HepG2 (cell line): ENCODE data around the gene KRTDAP. TPM values are rescaled to one million over a fixed set of nuclear protein-coding genes. Genes with fewer than 3 reads are reported as not detected.
A peak's percentile ranks its signal among the peaks of the same experiment; 100 is the strongest.

Experiments
- BHLHE40 ChIP-seq: IDR thresholded peaks from 2 replicates; pipeline ENCODE4 v1.6.1; 2011; ENCODE audit warnings: low read length, improper control_type of control experiment
- CHD2 ChIP-seq: IDR thresholded peaks from 2 replicates; pipeline ENCODE4 v1.6.1; 2011; ENCODE audit warnings: low read depth, low read length, improper control_type of control experiment
- FOSL2 ChIP-seq: sonication (generic); formaldehyde crosslinking; IDR thresholded peaks from 2 replicates; pipeline ENCODE4 v1.4.0; 2020; ENCODE audit warnings: missing genetic modification reagents
- TBP ChIP-seq: sonication (generic); formaldehyde crosslinking; IDR thresholded peaks from 2 replicates; pipeline ENCODE4 v1.5.0; 2020; ENCODE audit warnings: missing genetic modification reagents
- ZNF558 ChIP-seq: sonication (generic); formaldehyde crosslinking; IDR thresholded peaks from 2 replicates; pipeline ENCODE4 v1.9.0; 2022; ENCODE audit warnings: mild to moderate bottlenecking, missing genetic modification reagents, borderline replicate concordance
- ZNF709 ChIP-seq: sonication (generic); formaldehyde crosslinking; IDR thresholded peaks from 2 replicates; pipeline ENCODE4 v1.5.0; 2020; ENCODE audit warnings: mild to moderate bottlenecking, missing genetic modification reagents
- ZNF747 ChIP-seq: sonication (generic); formaldehyde crosslinking; IDR thresholded peaks from 2 replicates; pipeline ENCODE4 v1.8.1; 2023; ENCODE audit warnings: missing genetic modification reagents, mild to moderate bottlenecking, borderline replicate concordance
- ZNF761 ChIP-seq: sonication (generic); formaldehyde crosslinking; conservative IDR thresholded peaks from 2 replicates; pipeline ENCODE4 v1.4.0; 2020; ENCODE audit warnings: mild to moderate bottlenecking, missing genetic modification reagents
- ZNF790 ChIP-seq: sonication (generic); formaldehyde crosslinking; IDR thresholded peaks from 2 replicates; pipeline ENCODE4 v1.8.0; 2022; ENCODE audit warnings: missing genetic modification reagents, mild to moderate bottlenecking, borderline replicate concordance
- polyA plus RNA-seq, 8 experiments: library from polyadenylated mRNA; depleted of rRNA in 3 of 8; stranded (reverse) in 7 of 8; unstranded in 1 of 8; fragments of >200 nt; fragmentation: Illumina TruSeq in 4 of 8; extraction: Trizol in 4 of 8; gene quantifications; 2 replicates each; pipeline versions ENCODE4 v1.2.1 to v1.2.3, GENCODE V29; 2011 to 2016; ENCODE audit warnings: low read depth in 4 of 8, missing spikeins in 1 of 8, mixed read lengths in 1 of 8; ENCODE audit not compliant: insufficient read depth in 1 of 8
- total RNA-seq, 5 experiments: library from RNA; depleted of rRNA; stranded (reverse); fragments of >200 nt; fragmentation: Illumina TruSeq; extraction: Trizol; gene quantifications; 2 replicates each; pipeline ENCODE4 v1.2.3, GENCODE V29; 2016; ENCODE audit warnings: low read depth in 1 of 5
- TF ChIP-seq, protein P1 (sequence below): sonication (generic); formaldehyde crosslinking; IDR thresholded peaks from 2 replicates; pipeline ENCODE4 v1.9.0; 2021; ENCODE audit warnings: missing genetic modification reagents, borderline replicate concordance
- TF ChIP-seq, protein P2 (sequence below): sonication (generic); formaldehyde crosslinking; IDR thresholded peaks from 2 replicates; pipeline ENCODE4 v1.8.0; 2022; ENCODE audit warnings: mild to moderate bottlenecking, missing genetic modification reagents; ENCODE audit not compliant: insufficient replicate concordance
- TF ChIP-seq, protein P3 (sequence below): sonication (generic); formaldehyde crosslinking; IDR thresholded peaks from 2 replicates; pipeline ENCODE4 v1.5.0; 2020; ENCODE audit warnings: mild to moderate bottlenecking, missing genetic modification reagents, moderate library complexity
- TF ChIP-seq, protein P4 (sequence below): sonication (generic); formaldehyde crosslinking; conservative IDR thresholded peaks from 2 replicates; pipeline ENCODE4 v1.8.0; 2022; ENCODE audit warnings: mild to moderate bottlenecking, moderate library complexity, missing genetic modification reagents
- TF ChIP-seq, protein P5 (sequence below): sonication (generic); formaldehyde crosslinking; IDR thresholded peaks from 2 replicates; pipeline ENCODE4 v1.4.0; 2020; ENCODE audit warnings: missing genetic modification reagents, borderline replicate concordance
- TF ChIP-seq, protein P6 (sequence below): sonication (generic); formaldehyde crosslinking; IDR thresholded peaks from 2 replicates; pipeline ENCODE4 v1.8.0; 2022; ENCODE audit warnings: missing genetic modification reagents, mild to moderate bottlenecking, inconsistent platforms, borderline replicate concordance
- TF ChIP-seq, protein P7 (sequence below): sonication (generic); formaldehyde crosslinking; IDR thresholded peaks from 2 replicates; pipeline ENCODE4 v1.4.0; 2020; ENCODE audit warnings: missing genetic modification reagents

The KRTDAP gene
- total and polyA plus RNA-seq, 2 of the 13 experiments (the other 11 are each of a cell fraction or from before 2014, with no cell fraction given): 0.86 to 1.5 TPM

DNA sequence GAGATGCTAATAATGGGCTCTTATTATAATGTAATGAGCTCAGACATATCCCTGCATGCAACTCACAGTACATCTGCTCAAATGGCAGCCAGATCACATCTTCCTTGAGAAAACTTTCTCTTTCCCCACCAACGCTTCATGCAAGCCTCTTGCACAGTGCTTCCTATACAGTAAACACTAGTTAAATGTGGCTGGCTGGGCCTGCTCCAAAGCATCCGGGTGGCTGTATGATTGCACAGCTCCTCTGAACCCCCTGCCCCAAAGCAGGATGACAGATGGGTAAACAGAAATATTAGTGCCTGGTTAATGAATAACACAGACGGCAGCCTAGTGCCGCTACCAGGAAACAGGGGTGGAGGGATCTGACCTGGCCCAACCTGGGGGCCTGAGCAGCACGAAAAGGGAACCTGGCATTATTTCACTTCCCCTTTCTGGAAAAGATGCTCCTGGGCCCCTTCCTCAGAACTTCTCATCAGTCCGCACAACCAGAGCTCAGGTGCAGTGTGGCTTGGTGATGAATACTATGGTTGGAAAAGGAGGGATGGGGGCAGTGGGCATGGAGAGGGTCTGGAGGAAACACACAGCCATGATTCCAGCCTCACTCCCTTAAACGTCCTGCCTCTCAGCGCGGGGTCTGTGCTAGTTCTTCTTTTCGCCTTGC, 31.4 kb downstream of the KRTDAP start (continued):
- TF ChIP-seq, protein P1, sequence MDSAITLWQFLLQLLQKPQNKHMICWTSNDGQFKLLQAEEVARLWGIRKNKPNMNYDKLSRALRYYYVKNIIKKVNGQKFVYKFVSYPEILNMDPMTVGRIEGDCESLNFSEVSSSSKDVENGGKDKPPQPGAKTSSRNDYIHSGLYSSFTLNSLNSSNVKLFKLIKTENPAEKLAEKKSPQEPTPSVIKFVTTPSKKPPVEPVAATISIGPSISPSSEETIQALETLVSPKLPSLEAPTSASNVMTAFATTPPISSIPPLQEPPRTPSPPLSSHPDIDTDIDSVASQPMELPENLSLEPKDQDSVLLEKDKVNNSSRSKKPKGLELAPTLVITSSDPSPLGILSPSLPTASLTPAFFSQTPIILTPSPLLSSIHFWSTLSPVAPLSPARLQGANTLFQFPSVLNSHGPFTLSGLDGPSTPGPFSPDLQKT (CRISPR knock-in tag): no peak
- TF ChIP-seq ZNF747 (CRISPR knock-in tag): no peak
- peak; percentile 75; the same call in 1 of the 2 replicates for TF ChIP-seq ZNF761 (CRISPR knock-in tag)
- no peak for TF ChIP-seq ZNF790
- TF ChIP-seq, protein P2, sequence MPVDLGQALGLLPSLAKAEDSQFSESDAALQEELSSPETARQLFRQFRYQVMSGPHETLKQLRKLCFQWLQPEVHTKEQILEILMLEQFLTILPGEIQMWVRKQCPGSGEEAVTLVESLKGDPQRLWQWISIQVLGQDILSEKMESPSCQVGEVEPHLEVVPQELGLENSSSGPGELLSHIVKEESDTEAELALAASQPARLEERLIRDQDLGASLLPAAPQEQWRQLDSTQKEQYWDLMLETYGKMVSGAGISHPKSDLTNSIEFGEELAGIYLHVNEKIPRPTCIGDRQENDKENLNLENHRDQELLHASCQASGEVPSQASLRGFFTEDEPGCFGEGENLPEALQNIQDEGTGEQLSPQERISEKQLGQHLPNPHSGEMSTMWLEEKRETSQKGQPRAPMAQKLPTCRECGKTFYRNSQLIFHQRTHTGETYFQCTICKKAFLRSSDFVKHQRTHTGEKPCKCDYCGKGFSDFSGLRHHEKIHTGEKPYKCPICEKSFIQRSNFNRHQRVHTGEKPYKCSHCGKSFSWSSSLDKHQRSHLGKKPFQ: no peak
- no peak for TF ChIP-seq BHLHE40
- TF ChIP-seq, protein P3, sequence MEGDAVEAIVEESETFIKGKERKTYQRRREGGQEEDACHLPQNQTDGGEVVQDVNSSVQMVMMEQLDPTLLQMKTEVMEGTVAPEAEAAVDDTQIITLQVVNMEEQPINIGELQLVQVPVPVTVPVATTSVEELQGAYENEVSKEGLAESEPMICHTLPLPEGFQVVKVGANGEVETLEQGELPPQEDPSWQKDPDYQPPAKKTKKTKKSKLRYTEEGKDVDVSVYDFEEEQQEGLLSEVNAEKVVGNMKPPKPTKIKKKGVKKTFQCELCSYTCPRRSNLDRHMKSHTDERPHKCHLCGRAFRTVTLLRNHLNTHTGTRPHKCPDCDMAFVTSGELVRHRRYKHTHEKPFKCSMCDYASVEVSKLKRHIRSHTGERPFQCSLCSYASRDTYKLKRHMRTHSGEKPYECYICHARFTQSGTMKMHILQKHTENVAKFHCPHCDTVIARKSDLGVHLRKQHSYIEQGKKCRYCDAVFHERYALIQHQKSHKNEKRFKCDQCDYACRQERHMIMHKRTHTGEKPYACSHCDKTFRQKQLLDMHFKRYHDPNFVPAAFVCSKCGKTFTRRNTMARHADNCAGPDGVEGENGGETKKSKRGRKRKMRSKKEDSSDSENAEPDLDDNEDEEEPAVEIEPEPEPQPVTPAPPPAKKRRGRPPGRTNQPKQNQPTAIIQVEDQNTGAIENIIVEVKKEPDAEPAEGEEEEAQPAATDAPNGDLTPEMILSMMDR (CRISPR knock-in tag): no peak
- no peak for TF ChIP-seq ZNF558 (CRISPR knock-in tag)
- TF ChIP-seq ZNF709: no peak
- peak; percentile 53; the same call in 1 of the 2 replicates for TF ChIP-seq FOSL2 (CRISPR knock-in tag)
- TF ChIP-seq TBP: no peak
- TF ChIP-seq, protein P4, sequence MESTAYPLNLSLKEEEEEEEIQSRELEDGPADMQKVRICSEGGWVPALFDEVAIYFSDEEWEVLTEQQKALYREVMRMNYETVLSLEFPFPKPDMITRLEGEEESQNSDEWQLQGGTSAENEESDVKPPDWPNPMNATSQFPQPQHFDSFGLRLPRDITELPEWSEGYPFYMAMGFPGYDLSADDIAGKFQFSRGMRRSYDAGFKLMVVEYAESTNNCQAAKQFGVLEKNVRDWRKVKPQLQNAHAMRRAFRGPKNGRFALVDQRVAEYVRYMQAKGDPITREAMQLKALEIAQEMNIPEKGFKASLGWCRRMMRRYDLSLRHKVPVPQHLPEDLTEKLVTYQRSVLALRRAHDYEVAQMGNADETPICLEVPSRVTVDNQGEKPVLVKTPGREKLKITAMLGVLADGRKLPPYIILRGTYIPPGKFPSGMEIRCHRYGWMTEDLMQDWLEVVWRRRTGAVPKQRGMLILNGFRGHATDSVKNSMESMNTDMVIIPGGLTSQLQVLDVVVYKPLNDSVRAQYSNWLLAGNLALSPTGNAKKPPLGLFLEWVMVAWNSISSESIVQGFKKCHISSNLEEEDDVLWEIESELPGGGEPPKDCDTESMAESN: 0 out of 2 replicates have a peak, but pooled peaks have one; percentile 22
- TF ChIP-seq, protein P5, sequence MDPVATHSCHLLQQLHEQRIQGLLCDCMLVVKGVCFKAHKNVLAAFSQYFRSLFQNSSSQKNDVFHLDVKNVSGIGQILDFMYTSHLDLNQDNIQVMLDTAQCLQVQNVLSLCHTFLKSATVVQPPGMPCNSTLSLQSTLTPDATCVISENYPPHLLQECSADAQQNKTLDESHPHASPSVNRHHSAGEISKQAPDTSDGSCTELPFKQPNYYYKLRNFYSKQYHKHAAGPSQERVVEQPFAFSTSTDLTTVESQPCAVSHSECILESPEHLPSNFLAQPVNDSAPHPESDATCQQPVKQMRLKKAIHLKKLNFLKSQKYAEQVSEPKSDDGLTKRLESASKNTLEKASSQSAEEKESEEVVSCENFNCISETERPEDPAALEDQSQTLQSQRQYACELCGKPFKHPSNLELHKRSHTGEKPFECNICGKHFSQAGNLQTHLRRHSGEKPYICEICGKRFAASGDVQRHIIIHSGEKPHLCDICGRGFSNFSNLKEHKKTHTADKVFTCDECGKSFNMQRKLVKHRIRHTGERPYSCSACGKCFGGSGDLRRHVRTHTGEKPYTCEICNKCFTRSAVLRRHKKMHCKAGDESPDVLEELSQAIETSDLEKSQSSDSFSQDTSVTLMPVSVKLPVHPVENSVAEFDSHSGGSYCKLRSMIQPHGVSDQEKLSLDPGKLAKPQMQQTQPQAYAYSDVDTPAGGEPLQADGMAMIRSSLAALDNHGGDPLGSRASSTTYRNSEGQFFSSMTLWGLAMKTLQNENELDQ: no peak
- no peak for TF ChIP-seq CHD2
- TF ChIP-seq, protein P6, sequence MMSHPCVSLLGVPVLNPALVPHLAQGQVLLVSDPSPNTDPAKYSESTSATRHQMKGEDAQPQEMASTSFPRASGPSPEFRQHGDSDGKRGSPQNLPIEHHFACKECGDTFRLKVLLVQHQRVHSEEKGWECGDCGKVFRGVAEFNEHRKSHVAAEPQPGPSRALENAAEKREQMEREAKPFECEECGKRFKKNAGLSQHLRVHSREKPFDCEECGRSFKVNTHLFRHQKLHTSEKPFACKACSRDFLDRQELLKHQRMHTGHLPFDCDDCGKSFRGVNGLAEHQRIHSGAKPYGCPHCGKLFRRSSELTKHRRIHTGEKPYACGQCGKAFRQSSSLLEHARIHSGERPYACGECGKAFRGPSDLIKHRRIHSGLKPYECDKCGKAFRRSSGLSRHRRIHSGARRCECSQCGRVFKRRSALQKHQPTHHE (CRISPR knock-in tag): no peak
- TF ChIP-seq, protein P7, sequence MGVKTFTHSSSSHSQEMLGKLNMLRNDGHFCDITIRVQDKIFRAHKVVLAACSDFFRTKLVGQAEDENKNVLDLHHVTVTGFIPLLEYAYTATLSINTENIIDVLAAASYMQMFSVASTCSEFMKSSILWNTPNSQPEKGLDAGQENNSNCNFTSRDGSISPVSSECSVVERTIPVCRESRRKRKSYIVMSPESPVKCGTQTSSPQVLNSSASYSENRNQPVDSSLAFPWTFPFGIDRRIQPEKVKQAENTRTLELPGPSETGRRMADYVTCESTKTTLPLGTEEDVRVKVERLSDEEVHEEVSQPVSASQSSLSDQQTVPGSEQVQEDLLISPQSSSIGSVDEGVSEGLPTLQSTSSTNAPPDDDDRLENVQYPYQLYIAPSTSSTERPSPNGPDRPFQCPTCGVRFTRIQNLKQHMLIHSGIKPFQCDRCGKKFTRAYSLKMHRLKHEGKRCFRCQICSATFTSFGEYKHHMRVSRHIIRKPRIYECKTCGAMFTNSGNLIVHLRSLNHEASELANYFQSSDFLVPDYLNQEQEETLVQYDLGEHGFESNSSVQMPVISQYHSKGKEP (CRISPR knock-in tag): no peak
